HepG2 (cell line): Measurements from ENCODE around the gene TMEM231. TPM values are rescaled to one million over a fixed set of nuclear protein-coding genes. Genes with fewer than 3 reads are reported as not detected.
A peak's percentile ranks its signal among the peaks of the same experiment; 100 is the strongest.

Experiments used
- DDIT3 ChIP-seq: sonication (generic); formaldehyde crosslinking; IDR thresholded peaks from 2 replicates; pipeline ENCODE4 v1.4.0; 2020; ENCODE audit warnings: mild to moderate bottlenecking, missing genetic modification reagents
- HMG20A ChIP-seq: IDR thresholded peaks from 2 replicates; pipeline ENCODE4 v1.6.1; 2016; ENCODE audit warnings: borderline replicate concordance
- ISX ChIP-seq: sonication (generic); formaldehyde crosslinking; conservative IDR thresholded peaks from 2 replicates; pipeline ENCODE4 v1.5.0; 2020; ENCODE audit warnings: missing genetic modification reagents
- KAT7 ChIP-seq: IDR thresholded peaks from 2 replicates; pipeline ENCODE4 v1.6.1; 2018; ENCODE audit warnings: borderline replicate concordance, missing compliant biosample characterization
- MED1 ChIP-seq: sonication (generic); formaldehyde crosslinking; IDR thresholded peaks from 2 replicates; pipeline ENCODE4 v1.4.0; 2020; ENCODE audit warnings: missing genetic modification reagents
- RBFOX2 ChIP-seq: fragments of 200-400 bp; formaldehyde crosslinking; IDR thresholded peaks from 2 replicates; pipeline ENCODE4 v1.6.1; 2017; ENCODE audit warnings: low read depth, mild to moderate bottlenecking, low read length
- RELA ChIP-seq: sonication (generic); formaldehyde crosslinking; IDR thresholded peaks from 2 replicates; pipeline ENCODE4 v1.4.0; 2020; ENCODE audit warnings: missing genetic modification reagents
- SETDB1 ChIP-seq: sonication (generic); formaldehyde crosslinking; IDR thresholded peaks from 2 replicates; pipeline ENCODE4 v1.5.1; 2020; ENCODE audit warnings: missing genetic modification reagents, mild to moderate bottlenecking, borderline replicate concordance
- USF2 ChIP-seq, 2 experiments: sonication (generic) in 1 of 2; formaldehyde crosslinking in 1 of 2; IDR thresholded peaks; 2 replicates each; pipeline versions ENCODE4 v1.5.1 to v1.6.1; 2011 to 2020; ENCODE audit warnings: borderline replicate concordance in 1 of 2, low read depth in 1 of 2, low read length in 1 of 2, mild to moderate bottlenecking in 1 of 2, missing genetic modification reagents in 1 of 2, moderate library complexity in 1 of 2
- YEATS2 ChIP-seq: sonication (generic); formaldehyde crosslinking; IDR thresholded peaks from 2 replicates; pipeline ENCODE4 v1.4.0; 2020; ENCODE audit warnings: missing genetic modification reagents, borderline replicate concordance
- ZBTB38 ChIP-seq: sonication (generic); formaldehyde crosslinking; IDR thresholded peaks from 2 replicates; pipeline ENCODE4 v1.5.1; 2020; ENCODE audit warnings: mild to moderate bottlenecking, missing genetic modification reagents
- ZBTB7B ChIP-seq: sonication (generic); formaldehyde crosslinking; IDR thresholded peaks from 2 replicates; pipeline ENCODE4 v1.4.0; 2020; ENCODE audit warnings: missing genetic modification reagents
- ZC3H13 ChIP-seq: sonication (generic); formaldehyde crosslinking; IDR thresholded peaks from 2 replicates; pipeline ENCODE4 v1.8.1; 2023; ENCODE audit warnings: mild to moderate bottlenecking, missing genetic modification reagents, moderate library complexity
- ZFP36L2 ChIP-seq: sonication (generic); formaldehyde crosslinking; IDR thresholded peaks from 2 replicates; pipeline ENCODE4 v1.4.0; 2020; ENCODE audit warnings: missing genetic modification reagents
- ZNF225 ChIP-seq: sonication (generic); formaldehyde crosslinking; IDR thresholded peaks from 2 replicates; pipeline ENCODE4 v1.4.0; 2020; ENCODE audit warnings: mild to moderate bottlenecking, missing genetic modification reagents
- ZNF234 ChIP-seq: sonication (generic); formaldehyde crosslinking; conservative IDR thresholded peaks from 2 replicates; pipeline ENCODE4 v1.5.1; 2020; ENCODE audit warnings: mild to moderate bottlenecking, missing genetic modification reagents
- ZNF3 ChIP-seq: IDR thresholded peaks from 2 replicates; pipeline ENCODE4 v1.7.0; 2017; ENCODE audit warnings: inconsistent platforms
- ZNF331 ChIP-seq: sonication (generic); formaldehyde crosslinking; IDR thresholded peaks from 2 replicates; pipeline ENCODE4 v1.4.0; 2020; ENCODE audit warnings: missing genetic modification reagents
- ZNF446 ChIP-seq: sonication (generic); formaldehyde crosslinking; IDR thresholded peaks from 2 replicates; pipeline ENCODE4 v1.5.0; 2020; ENCODE audit warnings: mild to moderate bottlenecking, missing genetic modification reagents
- ZNF510 ChIP-seq: sonication (generic); formaldehyde crosslinking; IDR thresholded peaks from 2 replicates; pipeline ENCODE4 v1.4.0; 2020; ENCODE audit warnings: low read depth, mild to moderate bottlenecking, missing genetic modification reagents
- ZNF513 ChIP-seq: sonication (generic); formaldehyde crosslinking; conservative IDR thresholded peaks from 2 replicates; pipeline ENCODE4 v1.5.0; 2020; ENCODE audit warnings: missing genetic modification reagents
- ZNF597 ChIP-seq: sonication (generic); formaldehyde crosslinking; IDR thresholded peaks from 2 replicates; pipeline ENCODE4 v1.5.0; 2020; ENCODE audit warnings: missing genetic modification reagents
- ZSCAN20 ChIP-seq: sonication (generic); formaldehyde crosslinking; IDR thresholded peaks from 2 replicates; pipeline ENCODE4 v1.4.0; 2020; ENCODE audit warnings: missing genetic modification reagents, mild to moderate bottlenecking, borderline replicate concordance
- polyA plus RNA-seq, 8 experiments: library from polyadenylated mRNA; depleted of rRNA in 3 of 8; stranded (reverse) in 7 of 8; unstranded in 1 of 8; fragments of >200 nt; fragmentation: Illumina TruSeq in 4 of 8; extraction: Trizol in 4 of 8; gene quantifications; 2 replicates each; pipeline versions ENCODE4 v1.2.1 to v1.2.3, GENCODE V29; 2011 to 2016; ENCODE audit warnings: low read depth in 4 of 8, missing spikeins in 1 of 8, mixed read lengths in 1 of 8; ENCODE audit not compliant: insufficient read depth in 1 of 8
- total RNA-seq, 5 experiments: library from RNA; depleted of rRNA; stranded (reverse); fragments of >200 nt; fragmentation: Illumina TruSeq; extraction: Trizol; gene quantifications; 2 replicates each; pipeline ENCODE4 v1.2.3, GENCODE V29; 2016; ENCODE audit warnings: low read depth in 1 of 5
- TF ChIP-seq, protein P1 (sequence below): sonication (generic); formaldehyde crosslinking; IDR thresholded peaks from 2 replicates; pipeline ENCODE4 v1.4.0; 2020; ENCODE audit warnings: missing genetic modification reagents, borderline replicate concordance

The TMEM231 gene
- total and polyA plus RNA-seq, 2 of the 13 experiments (the other 11 are each of a cell fraction or from before 2014, with no cell fraction given), result 3.5 to 7.4 TPM

DNA sequence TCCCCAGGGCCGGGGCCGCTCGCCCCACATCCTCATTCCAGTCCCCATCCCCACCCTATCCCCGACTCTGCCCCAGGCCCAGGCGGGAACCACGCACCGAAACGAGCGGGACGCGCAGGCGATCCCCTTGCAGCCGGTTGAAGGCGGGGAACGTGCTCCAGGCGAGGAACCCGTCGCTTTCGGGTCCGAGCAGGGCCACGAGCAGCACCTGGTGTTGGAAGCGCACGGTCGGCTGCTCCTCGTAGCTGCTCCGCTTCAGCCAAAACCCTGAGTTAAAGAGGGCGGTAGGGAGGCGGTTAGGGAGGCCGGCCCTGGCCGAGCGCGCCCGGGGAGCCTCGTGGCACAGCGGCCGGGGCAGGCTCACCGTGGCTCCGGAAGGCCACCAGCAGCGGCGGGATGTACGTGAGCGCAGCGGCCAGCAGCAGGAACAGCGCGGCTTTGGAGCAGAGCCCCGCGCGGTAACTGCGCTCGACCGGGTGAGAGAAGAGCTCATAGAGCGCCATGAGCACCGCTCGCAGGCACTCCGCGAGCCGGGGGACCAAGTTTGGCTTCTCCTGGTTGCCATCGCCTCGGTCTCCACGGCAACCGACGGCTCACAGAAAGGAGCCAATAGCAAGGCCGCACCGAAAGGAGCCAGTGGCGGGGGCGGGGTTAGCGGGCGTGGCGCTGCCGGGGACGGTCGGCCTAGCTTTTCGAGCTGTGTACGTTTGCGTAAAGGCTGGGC, at the start of gene TMEM231 (continued):
- TF ChIP-seq ZC3H13 (CRISPR knock-in tag) (no peak), ZNF225 (CRISPR knock-in tag) (peak; percentile 96), SETDB1 (CRISPR knock-in tag) (peak; percentile 74; the same call in 1 of the 2 replicates), ZNF446 (CRISPR knock-in tag) (no peak), ZBTB7B (CRISPR knock-in tag) (no peak; the same call in 1 of the 2 replicates), YEATS2 (no peak), ZNF234 (CRISPR knock-in tag) (0 out of 2 replicates have a peak, but pooled peaks have one; percentile 97), HMG20A (CRISPR knock-in tag) (no peak), ZNF3 (no peak), RELA (CRISPR knock-in tag) (no peak; the same call in 1 of the 2 replicates), USF2 (IDR thresholded peaks at IDR 0.05; ENCODE audit: low read depth, low read length) (no peak), USF2 (CRISPR knock-in tag; IDR thresholded peaks at IDR 0.05; ENCODE audit: borderline replicate concordance) (peak; percentile 21; the same call in 1 of the 2 replicates), ZBTB38 (no peak), MED1 (peak; percentile 13; the same call in 1 of the 2 replicates), ZSCAN20 (CRISPR knock-in tag) (0 out of 2 replicates have a peak, but pooled peaks have one; percentile 22), ZNF331 (CRISPR knock-in tag) (peak; percentile 71), ZNF510 (CRISPR knock-in tag) (no peak), RBFOX2 (peak; percentile 65), ISX (CRISPR knock-in tag) (no peak), ZNF597 (CRISPR knock-in tag) (no peak), ZNF513 (0 out of 2 replicates have a peak, but pooled peaks have one; percentile 48), KAT7 (CRISPR knock-in tag) (peak; percentile 47; the same call in 1 of the 2 replicates), DDIT3 (no peak), ZFP36L2 (no peak)
- TF ChIP-seq, protein P1, sequence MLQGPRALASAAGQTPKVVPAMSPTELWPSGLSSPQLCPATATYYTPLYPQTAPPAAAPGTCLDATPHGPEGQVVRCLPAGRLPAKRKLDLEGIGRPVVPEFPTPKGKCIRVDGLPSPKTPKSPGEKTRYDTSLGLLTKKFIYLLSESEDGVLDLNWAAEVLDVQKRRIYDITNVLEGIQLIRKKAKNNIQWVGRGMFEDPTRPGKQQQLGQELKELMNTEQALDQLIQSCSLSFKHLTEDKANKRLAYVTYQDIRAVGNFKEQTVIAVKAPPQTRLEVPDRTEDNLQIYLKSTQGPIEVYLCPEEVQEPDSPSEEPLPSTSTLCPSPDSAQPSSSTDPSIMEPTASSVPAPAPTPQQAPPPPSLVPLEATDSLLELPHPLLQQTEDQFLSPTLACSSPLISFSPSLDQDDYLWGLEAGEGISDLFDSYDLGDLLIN (CRISPR knock-in tag), result peak; percentile 71; the same call in 1 of the 2 replicates
